D721Med (cell line): Measurements from ENCODE around the gene PARD6A.
A peak's percentile ranks its signal among the peaks of the same experiment; 100 is the strongest.

Source experiments
- DNase-seq: peaks from one replicate; pipeline ENCODE4 v3.0.0; 2011; ENCODE audit warnings: low spot score; ENCODE audit not compliant: insufficient read length
- FAIRE-seq: peaks from 2 replicates; lab custom pipeline; 2011; peaks lifted over from hg19 to GRCh38; lab: Jason Lieb, UNC
- TF ChIP-seq, protein P1 (sequence below): IDR thresholded peaks from 2 replicates; pipeline ENCODE4 v1.5.1; 2012; ENCODE audit warnings: mild to moderate bottlenecking, control low read depth; ENCODE audit not compliant: insufficient read depth; ENCODE audit errors: missing control alignments

PARD6A gene

DNA sequence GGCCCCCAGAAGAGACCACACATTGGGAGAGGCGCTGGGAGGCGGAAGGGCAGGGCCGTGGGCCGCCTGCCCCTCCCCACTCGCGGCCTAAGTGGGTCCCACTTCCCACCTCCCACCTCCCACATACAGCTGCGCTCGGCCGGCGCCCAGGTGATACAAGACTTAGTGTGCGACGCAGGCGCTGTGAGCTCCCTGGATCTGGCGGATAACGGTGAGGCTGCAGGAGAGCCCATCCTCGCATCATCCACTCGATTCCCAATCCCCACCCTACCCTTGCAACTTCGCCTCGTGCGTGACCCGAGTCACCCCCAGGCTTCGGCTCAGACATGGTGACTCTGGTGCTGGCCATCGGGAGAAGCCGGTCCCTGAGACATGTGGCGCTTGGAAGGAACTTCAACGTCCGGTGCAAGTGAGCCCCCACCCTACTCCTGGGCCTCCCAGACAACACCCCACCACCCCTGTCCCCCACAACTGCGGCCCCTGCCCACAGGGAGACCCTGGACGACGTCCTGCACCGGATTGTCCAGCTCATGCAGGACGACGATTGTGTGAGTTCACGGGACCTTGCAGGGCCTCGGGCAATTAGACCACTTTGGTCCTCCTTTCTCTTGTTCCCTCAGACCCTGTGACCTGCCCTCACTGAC, 11.9 kb upstream of the PARD6A start:
- no peak for FAIRE-seq
- no peak for DNase-seq
- TF ChIP-seq, protein P1, sequence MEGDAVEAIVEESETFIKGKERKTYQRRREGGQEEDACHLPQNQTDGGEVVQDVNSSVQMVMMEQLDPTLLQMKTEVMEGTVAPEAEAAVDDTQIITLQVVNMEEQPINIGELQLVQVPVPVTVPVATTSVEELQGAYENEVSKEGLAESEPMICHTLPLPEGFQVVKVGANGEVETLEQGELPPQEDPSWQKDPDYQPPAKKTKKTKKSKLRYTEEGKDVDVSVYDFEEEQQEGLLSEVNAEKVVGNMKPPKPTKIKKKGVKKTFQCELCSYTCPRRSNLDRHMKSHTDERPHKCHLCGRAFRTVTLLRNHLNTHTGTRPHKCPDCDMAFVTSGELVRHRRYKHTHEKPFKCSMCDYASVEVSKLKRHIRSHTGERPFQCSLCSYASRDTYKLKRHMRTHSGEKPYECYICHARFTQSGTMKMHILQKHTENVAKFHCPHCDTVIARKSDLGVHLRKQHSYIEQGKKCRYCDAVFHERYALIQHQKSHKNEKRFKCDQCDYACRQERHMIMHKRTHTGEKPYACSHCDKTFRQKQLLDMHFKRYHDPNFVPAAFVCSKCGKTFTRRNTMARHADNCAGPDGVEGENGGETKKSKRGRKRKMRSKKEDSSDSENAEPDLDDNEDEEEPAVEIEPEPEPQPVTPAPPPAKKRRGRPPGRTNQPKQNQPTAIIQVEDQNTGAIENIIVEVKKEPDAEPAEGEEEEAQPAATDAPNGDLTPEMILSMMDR = no peak

DNA sequence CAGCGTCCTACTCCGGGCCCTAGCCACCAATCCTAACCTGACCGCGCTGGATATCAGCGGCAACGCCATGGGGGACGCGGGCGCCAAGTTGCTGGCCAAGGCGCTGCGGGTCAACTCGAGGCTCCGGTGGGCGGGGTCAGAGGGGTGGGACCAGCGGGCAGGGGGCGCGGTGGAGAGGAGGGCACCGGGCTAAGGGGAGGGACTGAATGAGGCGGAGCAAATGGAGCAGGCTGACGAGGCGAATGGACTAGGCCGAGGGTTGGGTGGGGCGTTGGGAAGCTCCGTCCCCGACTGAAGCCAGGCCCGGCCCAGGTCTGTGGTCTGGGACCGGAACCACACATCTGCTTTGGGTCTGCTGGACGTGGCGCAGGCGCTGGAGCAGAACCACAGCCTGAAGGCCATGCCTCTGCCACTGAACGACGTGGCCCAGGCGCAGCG, 11.2 kb upstream of the PARD6A start:
- FAIRE-seq = no peak

DNA sequence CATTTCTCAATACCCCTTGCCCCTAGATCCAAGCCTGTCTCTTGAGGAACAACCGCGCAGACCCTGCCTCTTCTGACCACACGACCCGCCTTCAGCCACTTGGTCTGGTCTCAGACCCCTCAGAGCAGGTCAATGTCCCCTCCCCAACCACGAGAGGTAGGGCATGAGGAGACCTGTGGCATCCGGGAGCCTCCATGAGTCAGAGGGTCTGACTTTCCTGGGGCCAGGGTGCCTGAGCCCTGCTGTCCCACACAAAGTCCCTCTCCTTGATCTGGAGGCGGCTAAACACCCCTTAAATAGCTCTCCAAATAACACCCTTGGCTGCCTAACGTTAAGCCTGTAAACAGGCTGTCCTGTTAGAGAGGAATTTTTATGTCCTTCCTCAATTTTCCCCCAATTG, 10.7 kb upstream of the PARD6A start:
- TF ChIP-seq, protein P1 = no peak
- no peak for DNase-seq

More for the DNA sequence above, 11.2 kb upstream of the PARD6A start:
- TF ChIP-seq, protein P1 = no peak
- no peak for DNase-seq

DNA sequence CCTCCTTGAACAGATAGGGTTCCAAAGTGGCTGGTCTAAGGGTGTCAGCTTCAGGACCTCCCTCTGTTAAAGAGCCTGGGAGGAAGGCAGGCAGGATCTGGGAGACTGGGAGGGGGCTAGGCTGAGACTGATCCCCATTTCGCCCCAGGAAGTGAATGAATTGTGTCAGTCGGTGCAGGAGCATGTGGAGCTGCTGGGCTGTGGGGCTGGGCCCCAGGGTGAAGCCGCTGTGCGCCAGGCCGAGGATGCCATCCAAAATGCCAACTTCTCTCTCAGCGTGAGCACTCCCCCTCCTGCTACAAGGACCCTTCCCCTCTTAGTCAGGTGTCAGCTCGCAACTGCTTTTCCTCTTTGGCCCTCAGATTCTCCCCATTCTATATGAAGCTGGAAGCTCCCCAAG, 9.7 kb upstream of the PARD6A start:
- DNase-seq (no peak), FAIRE-seq (no peak)
- TF ChIP-seq, protein P1 = no peak

More for the DNA sequence above, 10.7 kb upstream of the PARD6A start:
- no peak for FAIRE-seq

DNA sequence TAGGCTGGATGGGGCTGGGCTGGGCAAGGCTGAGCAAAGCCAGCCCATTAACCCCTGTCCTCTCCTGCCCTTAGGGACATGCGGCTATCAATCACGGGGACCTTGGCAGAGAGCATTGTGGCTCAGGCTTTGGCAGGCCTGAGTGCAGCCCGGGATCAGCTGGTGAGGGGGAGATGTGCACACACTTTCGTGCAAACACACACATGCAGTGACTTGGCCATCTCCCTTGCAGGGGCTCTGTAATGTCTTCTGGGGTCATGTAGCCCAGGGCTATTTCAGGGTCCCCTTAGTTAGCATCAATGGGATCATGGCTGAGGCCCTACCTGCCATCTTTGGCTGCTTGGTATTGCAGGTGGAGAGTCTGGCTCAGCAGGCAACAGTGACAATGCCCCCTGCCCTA, 8.9 kb upstream of the PARD6A start:
- DNase-seq = no peak
- no peak for FAIRE-seq
- TF ChIP-seq, protein P1 = no peak

- FAIRE-seq = no peak
- DNase-seq = peak; percentile 80
- TF ChIP-seq, protein P1 = no peak
Observed at GRCh38 chr16:67652578-67653127, 8.1 kb upstream of the PARD6A start.

DNA sequence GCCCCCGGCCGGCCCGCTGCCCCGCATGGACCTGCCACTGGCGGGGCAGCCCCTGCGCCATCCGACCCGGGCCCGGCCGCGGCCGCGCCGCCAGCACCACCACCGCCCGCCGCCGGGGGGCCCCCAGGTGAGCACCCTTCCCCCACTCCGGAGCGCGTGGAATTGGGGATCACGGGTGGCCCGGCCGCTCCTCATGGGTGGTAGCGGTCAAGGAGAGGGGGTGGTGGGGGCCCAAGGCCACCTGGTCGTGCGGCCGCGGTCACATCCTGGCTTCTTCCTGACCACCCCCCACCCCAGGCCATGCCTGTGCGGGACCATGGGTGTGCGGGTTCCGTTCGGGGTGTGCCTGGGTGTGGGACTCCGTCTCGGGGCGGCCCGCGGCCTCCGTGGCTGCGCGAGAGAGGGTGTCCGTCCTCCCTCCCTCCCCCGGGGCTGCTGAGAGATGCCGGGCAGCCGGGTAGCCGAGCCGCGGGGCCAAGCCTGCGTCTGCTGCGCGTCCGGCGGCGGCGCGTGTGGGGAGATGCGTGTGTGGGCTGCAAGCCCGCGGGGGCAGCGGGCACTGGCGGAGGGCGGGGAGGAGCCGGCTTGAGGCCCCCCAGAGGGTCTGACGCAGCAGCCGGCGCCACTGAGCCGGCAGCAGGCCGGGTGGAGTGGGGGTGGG, 7.5 kb upstream of the PARD6A start:
- TF ChIP-seq, protein P1 = no peak
- FAIRE-seq (no peak), DNase-seq (no peak)
